Measurements from ENCODE around the gene VDAC1.
A peak's percentile ranks its signal among the peaks of the same experiment; 100 is the strongest.

VDAC1 gene

DNA sequence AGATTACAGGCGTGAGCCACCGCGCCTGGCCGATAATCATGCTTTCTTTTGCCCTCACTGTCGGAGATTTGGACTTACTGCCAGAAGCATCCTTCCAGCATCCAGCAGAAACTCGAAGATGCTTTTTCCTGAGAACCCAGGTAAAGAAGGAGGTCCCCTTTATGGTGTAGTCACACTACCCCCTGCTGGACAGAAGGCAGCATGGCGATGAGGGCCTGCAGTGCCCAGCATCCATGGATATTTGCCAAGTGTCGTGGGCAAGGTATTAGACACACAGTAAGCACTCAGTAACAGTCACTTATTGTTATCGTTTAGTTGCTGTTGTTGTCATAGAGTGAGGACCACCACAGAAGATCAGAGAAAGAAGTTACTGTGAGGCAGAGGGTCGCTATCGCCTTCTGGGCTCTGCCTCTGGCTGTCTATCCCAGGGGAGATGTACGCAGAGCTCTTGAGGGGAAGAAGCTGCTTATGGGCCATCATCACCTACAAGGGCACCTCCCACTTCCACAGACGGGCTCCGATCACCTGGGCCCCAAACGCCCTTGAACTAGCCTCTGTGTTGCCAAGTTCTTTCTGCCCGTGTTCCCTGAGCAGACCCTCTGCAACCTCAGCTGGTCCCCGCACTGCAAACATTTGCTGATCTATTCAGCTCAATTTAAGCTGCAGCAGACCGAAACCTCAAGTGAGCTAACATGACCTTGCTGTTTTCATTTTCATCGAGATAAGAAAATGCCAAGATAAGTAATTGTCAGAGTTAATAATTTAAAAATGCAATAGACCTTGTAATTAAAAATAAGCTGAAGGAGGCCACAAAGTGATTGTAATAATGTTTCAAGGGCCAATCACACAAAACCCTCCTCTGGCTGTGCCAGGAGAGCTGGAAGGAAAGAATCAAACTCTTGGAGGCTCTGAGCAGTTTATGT lies 60.3 kb downstream of the VDAC1 start:
- peak; percentile 55 for DNase-seq (ENCODE audit: low spot score)
- TF ChIP-seq, protein P1, sequence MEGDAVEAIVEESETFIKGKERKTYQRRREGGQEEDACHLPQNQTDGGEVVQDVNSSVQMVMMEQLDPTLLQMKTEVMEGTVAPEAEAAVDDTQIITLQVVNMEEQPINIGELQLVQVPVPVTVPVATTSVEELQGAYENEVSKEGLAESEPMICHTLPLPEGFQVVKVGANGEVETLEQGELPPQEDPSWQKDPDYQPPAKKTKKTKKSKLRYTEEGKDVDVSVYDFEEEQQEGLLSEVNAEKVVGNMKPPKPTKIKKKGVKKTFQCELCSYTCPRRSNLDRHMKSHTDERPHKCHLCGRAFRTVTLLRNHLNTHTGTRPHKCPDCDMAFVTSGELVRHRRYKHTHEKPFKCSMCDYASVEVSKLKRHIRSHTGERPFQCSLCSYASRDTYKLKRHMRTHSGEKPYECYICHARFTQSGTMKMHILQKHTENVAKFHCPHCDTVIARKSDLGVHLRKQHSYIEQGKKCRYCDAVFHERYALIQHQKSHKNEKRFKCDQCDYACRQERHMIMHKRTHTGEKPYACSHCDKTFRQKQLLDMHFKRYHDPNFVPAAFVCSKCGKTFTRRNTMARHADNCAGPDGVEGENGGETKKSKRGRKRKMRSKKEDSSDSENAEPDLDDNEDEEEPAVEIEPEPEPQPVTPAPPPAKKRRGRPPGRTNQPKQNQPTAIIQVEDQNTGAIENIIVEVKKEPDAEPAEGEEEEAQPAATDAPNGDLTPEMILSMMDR (IDR thresholded peaks at IDR 0.05; ENCODE audit: extremely low read depth, missing control alignments), result peak; percentile 75

DNA sequence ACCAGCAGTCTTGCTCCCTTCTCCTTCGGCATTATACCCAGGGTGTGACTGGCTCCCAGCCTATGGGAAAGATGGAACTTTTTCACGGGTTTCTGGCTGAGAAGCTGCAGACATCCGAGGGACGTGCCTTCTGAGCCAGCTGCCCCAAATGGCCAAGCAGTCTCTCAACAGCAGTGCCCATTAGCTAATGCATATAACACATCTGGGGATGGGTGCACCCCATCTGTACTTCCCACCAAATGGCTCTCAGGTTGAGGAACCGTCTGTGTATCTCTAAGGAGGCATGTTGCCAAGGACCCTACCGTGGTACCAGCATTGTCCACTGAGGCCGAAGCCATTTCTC lies 61.3 kb downstream of the VDAC1 start:
- TF ChIP-seq, protein P1 (IDR thresholded peaks at IDR 0.05; ENCODE audit: extremely low read depth, missing control alignments), result no peak
- DNase-seq (ENCODE audit: low spot score), result no peak

DNA sequence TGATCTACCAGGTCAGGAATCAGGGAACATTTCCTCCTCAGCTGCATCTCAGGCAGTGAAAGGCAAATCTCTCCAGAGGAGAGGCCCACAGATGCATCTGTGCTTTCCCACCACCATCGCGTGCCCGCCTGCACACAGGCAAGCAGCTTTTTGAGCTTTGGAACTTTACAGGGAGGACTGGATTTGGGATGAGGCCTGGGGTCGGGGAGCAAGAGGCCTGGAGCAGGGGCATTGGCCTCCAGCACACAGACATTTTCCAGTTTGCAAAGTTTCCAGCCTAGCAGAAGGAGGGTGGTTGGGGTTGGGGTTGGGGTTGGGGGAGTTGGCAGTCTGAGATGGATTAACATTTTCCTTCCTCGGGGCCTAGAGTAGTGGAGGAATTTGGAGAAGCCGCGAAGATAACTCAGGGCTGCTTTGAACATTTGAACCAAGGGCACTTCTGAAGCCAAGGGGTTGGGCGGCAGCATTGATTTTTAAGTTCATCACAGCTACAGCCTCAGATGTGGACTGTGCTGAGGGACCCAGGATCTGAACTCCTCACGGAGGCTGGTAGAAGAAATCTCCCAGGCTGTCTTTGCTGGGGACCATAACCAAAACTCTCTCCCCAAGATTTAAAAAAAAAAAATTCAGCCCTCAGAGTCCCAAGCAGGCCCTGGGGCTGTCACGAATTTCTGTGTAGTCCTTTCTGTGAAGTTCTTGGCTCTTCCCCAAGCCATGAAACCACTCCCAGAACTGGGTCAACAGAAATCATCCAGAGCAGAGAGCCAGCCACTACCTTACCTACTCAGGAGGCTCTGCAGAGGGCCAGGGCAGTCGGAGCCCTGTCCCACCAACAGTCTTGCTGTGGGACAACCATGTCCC lies 61.9 kb downstream of the VDAC1 start:
- DNase-seq (ENCODE audit: low spot score), result no peak
- TF ChIP-seq, protein P1 (IDR thresholded peaks at IDR 0.05; ENCODE audit: extremely low read depth, missing control alignments), result no peak

DNA sequence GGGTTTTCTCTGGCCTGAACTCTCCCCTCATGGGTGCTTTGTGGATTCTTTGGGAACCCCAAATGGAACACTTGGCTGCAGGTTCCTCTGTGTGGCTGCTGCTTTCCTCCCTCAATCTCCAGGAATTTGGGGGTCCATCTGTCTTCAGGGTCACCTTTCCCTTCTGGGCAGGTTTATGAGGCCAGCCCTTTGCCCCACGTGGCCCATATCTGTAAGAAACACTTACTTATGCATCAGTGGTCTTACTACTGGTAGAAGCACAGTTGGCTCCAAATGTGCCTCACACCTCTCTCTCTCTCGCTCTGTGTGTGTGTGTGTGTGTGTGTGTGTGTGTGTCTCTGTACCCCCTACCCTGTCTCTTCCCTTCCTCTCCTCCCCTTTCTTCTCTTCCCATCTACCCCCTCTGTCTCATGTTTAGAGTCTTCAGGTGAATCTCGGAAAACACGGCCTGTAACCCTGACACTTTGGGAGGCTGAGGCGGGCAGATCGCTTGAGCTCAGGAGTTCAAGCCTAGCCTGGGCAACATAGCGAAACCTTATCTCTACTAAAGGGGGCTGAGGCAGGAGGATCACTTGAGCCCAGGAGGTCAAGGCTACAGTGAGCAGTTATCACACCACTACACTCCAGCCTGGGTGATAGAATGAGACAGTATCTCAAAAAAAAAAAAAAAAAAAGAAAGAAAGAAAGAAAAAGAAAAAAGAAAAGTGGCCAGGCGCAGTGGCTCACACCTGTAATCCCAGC lies 63.1 kb downstream of the VDAC1 start:
- TF ChIP-seq, protein P1 (IDR thresholded peaks at IDR 0.05; ENCODE audit: extremely low read depth, missing control alignments), result no peak
- DNase-seq (ENCODE audit: low spot score), result no peak

DNA sequence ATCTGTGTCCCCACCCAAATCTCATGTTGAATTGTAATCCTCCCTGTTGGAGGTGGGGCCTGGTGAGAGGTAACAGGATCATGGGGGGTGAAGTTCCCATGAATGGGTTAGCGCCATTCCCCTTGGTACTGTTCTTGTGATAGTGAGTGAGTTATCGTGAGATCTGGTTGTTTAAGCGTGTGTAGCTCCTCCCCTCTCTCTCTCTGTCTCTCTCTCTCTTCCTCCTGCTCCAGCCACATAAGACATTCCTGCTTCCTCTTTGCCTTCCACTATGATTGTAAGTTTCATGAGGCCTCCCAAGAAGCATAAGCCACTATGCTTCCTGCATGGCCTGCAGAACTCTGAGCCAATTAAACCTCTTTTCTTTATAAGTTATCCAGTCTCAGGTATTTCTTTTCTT lies 65.1 kb downstream of the VDAC1 start:
- no peak for DNase-seq (ENCODE audit: low spot score)
- TF ChIP-seq, protein P1 (IDR thresholded peaks at IDR 0.05; ENCODE audit: extremely low read depth, missing control alignments), result no peak

DNA sequence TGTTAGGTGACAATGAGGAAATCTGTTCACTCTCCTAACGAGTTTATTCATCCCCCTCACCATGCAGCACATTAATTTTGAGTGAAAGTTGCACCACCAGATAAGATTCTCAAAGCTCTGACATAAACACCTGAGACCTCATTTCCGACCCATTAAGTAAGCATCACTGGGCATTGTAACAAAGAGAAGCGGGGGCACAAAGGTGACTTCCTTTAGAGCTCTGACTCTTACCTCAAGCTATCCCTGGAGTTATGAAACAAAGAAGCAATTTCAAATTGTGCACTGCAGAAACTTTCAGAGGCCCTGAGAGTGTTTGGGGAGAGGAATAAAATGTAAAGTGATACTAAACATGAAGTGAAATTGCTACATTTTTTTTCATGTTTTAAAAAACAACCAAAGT lies 65.8 kb downstream of the VDAC1 start:
- TF ChIP-seq, protein P1 (IDR thresholded peaks at IDR 0.05; ENCODE audit: extremely low read depth, missing control alignments), result no peak
- DNase-seq (ENCODE audit: low spot score), result peak; percentile 42

All from GM20000 (cell line).